A549 (cell line): ENCODE data around the gene ELSPBP1. TPM values are rescaled to one million over a fixed set of nuclear protein-coding genes. Genes with fewer than 3 reads are reported as not detected.

Experiments used
- ATAC-seq, 2 experiments: fragments of 200-7000 bp in 1 of 2; fragments of >200 bp in 1 of 2; cut with Nextera tagmentation in 1 of 2; cut with Tn5 transposase in 1 of 2; 3 replicates each; pipeline versions ENCODE4 v1.8.0 to v1.9.1; 2018 to 2020; ENCODE audit warnings: mild to moderate bottlenecking in 1 of 2, moderate library complexity in 1 of 2
- CTCF ChIA-PET: fragments of 300-600 bp; sonication (Branson Sonifier 250); formaldehyde crosslinking; extraction: SDS; loops from one replicate; lab custom pipeline; 2021; ENCODE audit warnings: antibody characterized with exemption, inconsistent platforms; lab: Yijun Ruan, JAX
- POLR2A ChIA-PET: fragments of 350-600 bp; formaldehyde crosslinking; extraction: SDS; loops from one replicate; lab custom pipeline; 2021; ENCODE audit warnings: antibody characterized with exemption, inconsistent platforms; lab: Yijun Ruan, JAX
- DNase-seq, 2 experiments: peaks; one replicate each; pipeline versions ENCODE4 v3.0.0 to v3.0.0-alpha.2; 2011 to 2016; ENCODE audit warnings: low read depth in 1 of 2, low spot score in 1 of 2
- FAIRE-seq: peaks from 2 replicates; lab custom pipeline; 2011; peaks lifted over from hg19 to GRCh38; lab: Jason Lieb, UNC
- H3K27ac ChIP-seq, 2 experiments: fragments of >200 bp; sonication (Bioruptor Twin); formaldehyde crosslinking; 3 replicates each; pipeline ENCODE4 v1.5.1; 2016 to 2017
- H3K4me1 ChIP-seq: fragments of >200 bp; sonication (Bioruptor Twin); formaldehyde crosslinking; 3 replicates; pipeline ENCODE4 v1.6.1; 2016
- H3K4me2 ChIP-seq: fragments of >200 bp; sonication (Bioruptor Twin); formaldehyde crosslinking; 3 replicates; pipeline ENCODE4 v1.6.1; 2016
- H3K4me3 ChIP-seq: fragments of >200 bp; sonication (Bioruptor Twin); formaldehyde crosslinking; 3 replicates; pipeline ENCODE4 v1.5.1; 2016
- H3K9me3 ChIP-seq: fragments of >200 bp; sonication (Bioruptor Twin); formaldehyde crosslinking; 3 replicates; pipeline ENCODE4 v1.6.1; 2016
- BHLHE40 ChIP-seq: IDR thresholded peaks from 2 replicates; pipeline ENCODE4 v1.6.1; 2012; ENCODE audit warnings: low read depth, low read length, inconsistent platforms
- CBX2 ChIP-seq: fragments of 200-600 bp; sonication (generic); IDR thresholded peaks from 2 replicates; pipeline ENCODE4 v1.6.1; 2016; ENCODE audit warnings: low read depth, mild to moderate bottlenecking, borderline replicate concordance
- CHD4 ChIP-seq: fragments of 200-600 bp; sonication (generic); IDR thresholded peaks from 2 replicates; pipeline ENCODE4 v1.6.1; 2016; ENCODE audit warnings: antibody characterized with exemption, mild to moderate bottlenecking, borderline replicate concordance
- CTCF ChIP-seq: fragments of >200 bp; sonication (Bioruptor Twin); formaldehyde crosslinking; IDR thresholded peaks from 3 replicates; pipeline ENCODE4 v1.5.1; 2016
- EP300 ChIP-seq, 2 experiments: fragments of >200 bp; sonication (Bioruptor Twin); formaldehyde crosslinking; IDR thresholded peaks; 2 replicates in 1 of 2; 3 replicates in 1 of 2; pipeline ENCODE4 v1.6.1; 2016 to 2017
- FOSB ChIP-seq: fragments of 250-450 bp; sonication (Bioruptor Pico); IDR thresholded peaks from 2 replicates; pipeline ENCODE4 v1.5.0; 2020; ENCODE audit warnings: mild to moderate bottlenecking, moderate library complexity
- FOSL2 ChIP-seq, 2 experiments: fragments of 450-650 bp in 1 of 2; fragments of >200 bp in 1 of 2; sonication (Bioruptor Twin) in 1 of 2; formaldehyde crosslinking; IDR thresholded peaks; 2 replicates each; pipeline versions ENCODE4 v1.5.0 to v1.6.1; 2016 to 2020; ENCODE audit warnings: mild to moderate bottlenecking in 1 of 2, moderate library complexity in 1 of 2
- GATA3 ChIP-seq: IDR thresholded peaks from 2 replicates; pipeline ENCODE4 v1.6.1; 2012; ENCODE audit warnings: borderline replicate concordance
- HEYL ChIP-seq: fragments of 250-450 bp; sonication (Bioruptor Pico); IDR thresholded peaks from 2 replicates; pipeline ENCODE4 v1.8.0; 2021; ENCODE audit warnings: mild to moderate bottlenecking, moderate library complexity
- HOXB5 ChIP-seq: fragments of 250-450 bp; sonication (Bioruptor Pico); IDR thresholded peaks from 2 replicates; pipeline ENCODE4 v1.5.0; 2020; ENCODE audit warnings: mild to moderate bottlenecking, moderate library complexity
- JUNB ChIP-seq: fragments of >200 bp; sonication (Bioruptor Twin); formaldehyde crosslinking; IDR thresholded peaks from 2 replicates; pipeline ENCODE4 v1.6.1; 2016
- KDM5A ChIP-seq: fragments of 200-600 bp; sonication (generic); IDR thresholded peaks from 2 replicates; pipeline ENCODE4 v1.6.1; 2016; ENCODE audit warnings: antibody characterized with exemption, mild to moderate bottlenecking
- NFE2L2 ChIP-seq: fragments of 150-350 bp; conservative IDR thresholded peaks from 2 replicates; pipeline ENCODE4 v1.6.1; 2014; ENCODE audit warnings: low read length
- RFX5 ChIP-seq: fragments of 450-650 bp; IDR thresholded peaks from 2 replicates; pipeline ENCODE4 v1.7.1; 2014; ENCODE audit warnings: antibody characterized with exemption, mild to moderate bottlenecking, moderate library complexity
- TFCP2L1 ChIP-seq: fragments of 250-450 bp; sonication (Bioruptor Pico); IDR thresholded peaks from 2 replicates; pipeline ENCODE4 v1.5.0; 2021; ENCODE audit warnings: mild to moderate bottlenecking
- ZFP36 ChIP-seq: fragments of 450-650 bp; IDR thresholded peaks from 2 replicates; pipeline ENCODE4 v1.6.1; 2014; ENCODE audit warnings: borderline replicate concordance; ENCODE audit not compliant: partially characterized antibody
- WGBS: methylation state at CpG from one replicate; pipeline ENCODE4 v1.1.6; 2017; ENCODE audit errors: missing lambda C conversion rate; 5-methylcytosine and 5-hydroxymethylcytosine counted together
- polyA plus RNA-seq, 4 experiments: library from polyadenylated mRNA; depleted of rRNA in 3 of 4; stranded (reverse); fragments of >200 nt; fragmentation: RNase III in 1 of 4; extraction: RNeasy Plus Mini Kit Qiagen cat#74134 plus additional on column Dnase treatment in 1 of 4; gene quantifications; 2 replicates in 3 of 4; 3 replicates in 1 of 4; pipeline ENCODE4 v1.2.3, GENCODE V29; 2011 to 2017
- TF ChIP-seq, protein P1 (sequence below): fragments of 250-450 bp; sonication (Bioruptor Pico); IDR thresholded peaks from 2 replicates; pipeline ENCODE4 v1.5.0; 2020; ENCODE audit warnings: low read depth, mild to moderate bottlenecking, moderate library complexity
- TF ChIP-seq, protein P2 (sequence below): IDR thresholded peaks from 2 replicates; pipeline ENCODE4 v1.6.1; 2012
- TF ChIP-seq, protein P3 (sequence below): fragments of >200 bp; sonication (Bioruptor Twin); formaldehyde crosslinking; IDR thresholded peaks from 3 replicates; pipeline ENCODE4 v1.6.1; 2016

Gene ELSPBP1
- polyA plus RNA-seq, 2 of the 4 experiments (the other 2 are of a cell fraction) = not detected

GRCh38 chr19:48059331-48059730, 64.9 kb downstream of the ELSPBP1 start:
- WGBS = 61% methylated on average over 6 of the region's 6 CpGs
- POLR2A ChIA-PET = no interaction called here
- ATAC-seq (no peak), DNase-seq (no peak), FAIRE-seq (no peak)
- Histone ChIP-seq H3K27ac (no peak overlapping the region), H3K4me3 (no peak overlapping the region), H3K9me3 (no peaks in the 10 kb centered on the region), H3K4me2 (no peak overlapping the region), H3K4me1 (no peaks in the 10 kb centered on the region)
- CTCF ChIA-PET = interaction anchor here (0.7 to 2.3 kb wide), 3 partner anchors 20 to 182 kb away, joined by 3 to 5 read pairs (median 4); no protein-coding TSS in a partner anchor
- no peak for TF ChIP-seq BHLHE40
- no peak for TF ChIP-seq NFE2L2
- no peak for TF ChIP-seq FOSB (CRISPR knock-in tag)
- TF ChIP-seq EP300 (IDR thresholded peaks at IDR 0.05) = no peak
- no peak for TF ChIP-seq KDM5A
- no peak for TF ChIP-seq ZFP36
- TF ChIP-seq, protein P1, sequence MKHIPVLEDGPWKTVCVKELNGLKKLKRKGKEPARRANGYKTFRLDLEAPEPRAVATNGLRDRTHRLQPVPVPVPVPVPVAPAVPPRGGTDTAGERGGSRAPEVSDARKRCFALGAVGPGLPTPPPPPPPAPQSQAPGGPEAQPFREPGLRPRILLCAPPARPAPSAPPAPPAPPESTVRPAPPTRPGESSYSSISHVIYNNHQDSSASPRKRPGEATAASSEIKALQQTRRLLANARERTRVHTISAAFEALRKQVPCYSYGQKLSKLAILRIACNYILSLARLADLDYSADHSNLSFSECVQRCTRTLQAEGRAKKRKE (CRISPR knock-in tag) = no peak

DNA sequence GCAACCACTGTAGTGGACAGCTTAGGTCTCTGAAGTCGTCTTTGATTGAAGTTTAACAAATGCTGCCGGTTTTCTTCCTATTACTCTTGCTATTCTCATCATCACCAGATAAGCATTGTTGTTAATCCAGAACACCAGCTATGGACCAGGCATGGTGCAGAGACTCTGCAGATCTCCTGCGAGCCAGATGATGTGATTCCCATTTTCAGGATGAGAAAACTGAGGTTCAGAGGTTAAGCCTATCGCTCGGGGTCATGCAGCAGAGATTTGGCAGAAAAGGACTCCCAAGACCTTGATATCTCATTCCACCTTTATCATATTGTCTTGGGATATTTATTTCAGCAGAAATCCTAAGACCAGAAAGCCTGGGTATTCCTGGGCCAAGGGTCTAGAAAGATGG, 65.9 kb downstream of the ELSPBP1 start:
- CTCF ChIA-PET = interaction anchor here (1.3 to 2.3 kb wide), 2 partner anchors 21 to 44 kb away, joined by 4 to 5 read pairs; no protein-coding TSS in a partner anchor
- FAIRE-seq (peak; percentile 46), ATAC-seq (no peak), DNase-seq (no peak)
- H3K4me2 ChIP-seq = no peak overlapping the region
- H3K4me3 ChIP-seq = no peak overlapping the region
- H3K27ac ChIP-seq = no peak overlapping the region
- WGBS = 29% methylated on average over 5 of the region's 5 CpGs
- POLR2A ChIA-PET = interaction anchor here (1.3 kb wide), 1 partner anchor 9 kb away, joined by 3 read pairs; no protein-coding TSS in a partner anchor
- H3K4me1 ChIP-seq = no peaks in the 10 kb centered on the region
- TF ChIP-seq BHLHE40 (no peak), JUNB (no peak), TFCP2L1 (CRISPR knock-in tag) (no peak), NFE2L2 (no peak), RFX5 (no peak), HEYL (CRISPR knock-in tag) (no peak), CBX2 (no peak), CHD4 (no peak), HOXB5 (CRISPR knock-in tag) (no peak), FOSL2 (IDR thresholded peaks at IDR 0.05) (no peak), FOSL2 (CRISPR knock-in tag; IDR thresholded peaks at IDR 0.05) (no peak), GATA3 (no peak), CTCF (no peak)
- TF ChIP-seq, protein P2, sequence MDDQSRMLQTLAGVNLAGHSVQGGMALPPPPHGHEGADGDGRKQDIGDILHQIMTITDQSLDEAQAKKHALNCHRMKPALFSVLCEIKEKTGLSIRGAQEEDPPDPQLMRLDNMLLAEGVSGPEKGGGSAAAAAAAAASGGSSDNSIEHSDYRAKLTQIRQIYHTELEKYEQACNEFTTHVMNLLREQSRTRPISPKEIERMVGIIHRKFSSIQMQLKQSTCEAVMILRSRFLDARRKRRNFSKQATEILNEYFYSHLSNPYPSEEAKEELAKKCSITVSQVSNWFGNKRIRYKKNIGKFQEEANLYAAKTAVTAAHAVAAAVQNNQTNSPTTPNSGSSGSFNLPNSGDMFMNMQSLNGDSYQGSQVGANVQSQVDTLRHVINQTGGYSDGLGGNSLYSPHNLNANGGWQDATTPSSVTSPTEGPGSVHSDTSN = no peak
- TF ChIP-seq, protein P1 (CRISPR knock-in tag) = no peak
- TF ChIP-seq, protein P3, sequence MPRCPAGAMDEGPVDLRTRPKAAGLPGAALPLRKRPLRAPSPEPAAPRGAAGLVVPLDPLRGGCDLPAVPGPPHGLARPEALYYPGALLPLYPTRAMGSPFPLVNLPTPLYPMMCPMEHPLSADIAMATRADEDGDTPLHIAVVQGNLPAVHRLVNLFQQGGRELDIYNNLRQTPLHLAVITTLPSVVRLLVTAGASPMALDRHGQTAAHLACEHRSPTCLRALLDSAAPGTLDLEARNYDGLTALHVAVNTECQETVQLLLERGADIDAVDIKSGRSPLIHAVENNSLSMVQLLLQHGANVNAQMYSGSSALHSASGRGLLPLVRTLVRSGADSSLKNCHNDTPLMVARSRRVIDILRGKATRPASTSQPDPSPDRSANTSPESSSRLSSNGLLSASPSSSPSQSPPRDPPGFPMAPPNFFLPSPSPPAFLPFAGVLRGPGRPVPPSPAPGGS = no peak
- H3K9me3 ChIP-seq = peaks cover 3% of the 10 kb centered on the region; the same call in 1 of the 3 replicates
